ENCODE measurements around the gene OPALIN. TPM values are rescaled to one million over a fixed set of nuclear protein-coding genes. Genes with fewer than 3 reads are reported as not detected.

OPALIN gene
- total and polyA plus RNA-seq, 10 of the 15 experiments (the other 5 are each of a cell fraction or from before 2014, with no cell fraction given) = not detected

DNA sequence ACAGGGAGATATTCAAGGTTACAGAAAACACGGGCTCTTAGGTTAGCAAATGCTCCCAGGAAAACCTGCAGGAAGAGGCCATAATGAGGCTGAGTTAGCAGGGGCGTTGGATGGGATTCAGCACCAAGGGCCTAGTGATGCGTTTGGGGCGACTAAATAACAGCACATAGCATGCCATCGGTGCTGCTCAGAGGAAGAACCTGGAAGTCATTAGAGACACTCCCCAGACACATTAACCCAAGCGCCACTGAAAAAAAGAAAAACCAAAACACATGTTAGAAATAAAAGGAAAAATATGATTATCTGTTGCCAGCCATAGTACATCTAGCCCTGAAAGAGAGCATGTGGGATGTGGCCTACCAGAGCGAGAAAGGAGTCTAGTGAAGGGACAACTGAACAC is 28.8 kb upstream of the OPALIN start:
- Histone ChIP-seq H3K4me1 (ENCODE audit: control insufficient read depth, insufficient read depth, low read length) (no peaks in the 10 kb centered on the region), H3K27me3 (replicated peaks in 1 of 2; ENCODE audit: control insufficient read depth in 2 of 2, insufficient read depth in 2 of 2, low read length in 1 of 2) (peaks cover 0 to 2% of the 10 kb centered on the region in 2 experiments; a peak in 3 of 4 replicates), H3K9me3 (replicated peaks; ENCODE audit: control insufficient read depth, insufficient read depth, low read length) (no peaks in the 10 kb centered on the region), H3K36me3 (ENCODE audit: control insufficient read depth in 2 of 2, insufficient read depth in 2 of 2, low read length in 1 of 2) (no peaks in the 10 kb centered on the region), H3K9ac (ENCODE audit: control insufficient read depth, insufficient read depth, low read length) (no peak overlapping the region), H3K4me2 (ENCODE audit: control insufficient read depth, insufficient read depth) (no peak overlapping the region), H3K79me2 (ENCODE audit: control insufficient read depth, insufficient read depth, low read length) (no peaks in the 10 kb centered on the region), H3K4me3 (no peak overlapping the region), H3K27ac (ENCODE audit: control insufficient read depth, insufficient read depth) (no peak overlapping the region), H4K20me1 (ENCODE audit: control insufficient read depth, insufficient read depth) (no peaks in the 10 kb centered on the region), H2AFZ (ENCODE audit: control insufficient read depth, low read depth, low read length) (no peak overlapping the region)
- in situ Hi-C loops (cut with MboI) = no loop called here
- no peak for TF ChIP-seq PAX8 (IDR thresholded peaks at IDR 0.05)
- TF ChIP-seq ZBED1 (IDR thresholded peaks at IDR 0.05; ENCODE audit: borderline replicate concordance) = no peak
- TF ChIP-seq TCF3 (IDR thresholded peaks at IDR 0.05; ENCODE audit: borderline replicate concordance, insufficient read depth, low read depth, low read length) = no peak
- TF ChIP-seq, protein P1, sequence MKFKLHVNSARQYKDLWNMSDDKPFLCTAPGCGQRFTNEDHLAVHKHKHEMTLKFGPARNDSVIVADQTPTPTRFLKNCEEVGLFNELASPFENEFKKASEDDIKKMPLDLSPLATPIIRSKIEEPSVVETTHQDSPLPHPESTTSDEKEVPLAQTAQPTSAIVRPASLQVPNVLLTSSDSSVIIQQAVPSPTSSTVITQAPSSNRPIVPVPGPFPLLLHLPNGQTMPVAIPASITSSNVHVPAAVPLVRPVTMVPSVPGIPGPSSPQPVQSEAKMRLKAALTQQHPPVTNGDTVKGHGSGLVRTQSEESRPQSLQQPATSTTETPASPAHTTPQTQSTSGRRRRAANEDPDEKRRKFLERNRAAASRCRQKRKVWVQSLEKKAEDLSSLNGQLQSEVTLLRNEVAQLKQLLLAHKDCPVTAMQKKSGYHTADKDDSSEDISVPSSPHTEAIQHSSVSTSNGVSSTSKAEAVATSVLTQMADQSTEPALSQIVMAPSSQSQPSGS (IDR thresholded peaks at IDR 0.05; ENCODE audit: low read length) = no peak
- TF ChIP-seq E2F4 (IDR thresholded peaks at IDR 0.05; ENCODE audit: low read depth, low read length) = no peak
- no peak for TF ChIP-seq BCLAF1 (IDR thresholded peaks at IDR 0.05)
- TF ChIP-seq KLF5 (IDR thresholded peaks at IDR 0.05; ENCODE audit: partially characterized antibody) = no peak
- TF ChIP-seq SMAD5 (IDR thresholded peaks at IDR 0.05; ENCODE audit: low read depth) = no peak
- no peak for TF ChIP-seq POU2F2 (IDR thresholded peaks at IDR 0.05; ENCODE audit: borderline replicate concordance, low read depth, low read length)
- TF ChIP-seq NR2C2 (IDR thresholded peaks at IDR 0.05; ENCODE audit: borderline replicate concordance, control insufficient read depth, insufficient read length, low read depth) = no peak
- no peak for TF ChIP-seq RCOR1 (conservative IDR thresholded peaks at IDR 0.05; ENCODE audit: low read depth, low read length)
- no peak for TF ChIP-seq IKZF2 (IDR thresholded peaks at IDR 0.05)
- TF ChIP-seq ZSCAN29 (IDR thresholded peaks at IDR 0.05) = no peak
- no peak for TF ChIP-seq GATAD2B (conservative IDR thresholded peaks at IDR 0.05; ENCODE audit: low read depth)
- no peak for TF ChIP-seq SMARCA5 (IDR thresholded peaks at IDR 0.05)
- TF ChIP-seq TAF1 (IDR thresholded peaks at IDR 0.05; ENCODE audit: borderline replicate concordance, low read depth, low read length) = no peak
- no peak for TF ChIP-seq ZNF687 (IDR thresholded peaks at IDR 0.05)
- CTCF ChIA-PET = no interaction called here
- SMC1A ChIA-PET (ENCODE audit: uncharacterized antibody, unreplicated experiment) = no interaction called here
- WGBS (ENCODE audit: insufficient coverage, insufficient replicate concordance, low lambda C conversion rate, missing lambda C conversion rate) = 56% methylated on average over 7 of the region's 7 CpGs
- POLR2A ChIA-PET = no interaction called here
- DNase-seq (ENCODE audit: low read depth, low spot score) (no peak), FAIRE-seq (no peak), ATAC-seq (no peak)
- RAD21 ChIA-PET (ENCODE audit: unreplicated experiment) = no interaction called here
- intact Hi-C loops (cut with micrococcal nuclease; ENCODE audit: unreplicated experiment) = no loop called here
- BruUV-seq (replicated peaks) = no TSS peak

Data from GM12878 (cell line).